PFSK-1 (cell line): ENCODE results near the gene GBF1.

Experiments used
- FOXP2 ChIP-seq: optimal IDR thresholded peaks from 2 replicates; pipeline ENCODE3; 2011; ENCODE audit warnings: borderline replicate concordance, control low read depth, inconsistent platforms; ENCODE audit not compliant: insufficient read depth; ENCODE audit errors: extremely low read length, extremely low read depth
- POLR2AphosphoS5 ChIP-seq: IDR thresholded peaks from 2 replicates; pipeline ENCODE4 v1.6.1; 2012; ENCODE audit warnings: low read depth, mild to moderate bottlenecking, control low read depth, low read length, moderate library complexity
- REST ChIP-seq, 2 experiments: IDR thresholded peaks; 2 replicates each; pipeline versions ENCODE4 v1.6.1 to v1.8.0; 2011 to 2012; ENCODE audit warnings: low read depth in 2 of 2, low read length in 2 of 2, control low read depth in 1 of 2, inconsistent platforms in 1 of 2, mild to moderate bottlenecking in 1 of 2, moderate library complexity in 1 of 2; ENCODE audit not compliant: insufficient read depth in 1 of 2
- SIN3A ChIP-seq: IDR thresholded peaks from 2 replicates; pipeline ENCODE4 v1.6.1; 2012; ENCODE audit warnings: mild to moderate bottlenecking, low read length, moderate library complexity, borderline replicate concordance; ENCODE audit not compliant: insufficient read depth
- TAF1 ChIP-seq: IDR thresholded peaks from 2 replicates; pipeline ENCODE4 v1.6.1; 2012; ENCODE audit warnings: low read length, control low read depth, borderline replicate concordance; ENCODE audit not compliant: insufficient read depth

The GBF1 gene

GRCh38 chr10:102403115-102403514 lies 157.8 kb downstream of the GBF1 start:
- TF ChIP-seq TAF1, result no peak
- TF ChIP-seq REST (IDR thresholded peaks at IDR 0.05; ENCODE audit: insufficient read depth in 1 of 2, low read depth in 2 of 2, low read length in 2 of 2), result no peak
- TF ChIP-seq SIN3A, result no peak
- TF ChIP-seq FOXP2, result no peak
- TF ChIP-seq POLR2AphosphoS5, result no peak

- no peak for TF ChIP-seq POLR2AphosphoS5
- no peak for TF ChIP-seq SIN3A
- no peak for TF ChIP-seq REST (IDR thresholded peaks at IDR 0.05; ENCODE audit: insufficient read depth in 1 of 2, low read depth in 2 of 2, low read length in 2 of 2)
- no peak for TF ChIP-seq TAF1
- TF ChIP-seq FOXP2, result no peak
These were observed 159.2 kb downstream of the GBF1 start for GRCh38 chr10:102404361-102405107.

- TF ChIP-seq FOXP2, result no peak
- TF ChIP-seq POLR2AphosphoS5, result no peak
- TF ChIP-seq TAF1, result no peak
- no peak for TF ChIP-seq REST (IDR thresholded peaks at IDR 0.05; ENCODE audit: insufficient read depth in 1 of 2, low read depth in 2 of 2, low read length in 2 of 2)
These were observed 159.8 kb downstream of the GBF1 start for GRCh38 chr10:102405108-102405571.

- no peak for TF ChIP-seq FOXP2
- TF ChIP-seq SIN3A, result no peak
- no peak for TF ChIP-seq POLR2AphosphoS5
- no peak for TF ChIP-seq REST (IDR thresholded peaks at IDR 0.05; ENCODE audit: insufficient read depth in 1 of 2, low read depth in 2 of 2, low read length in 2 of 2)
- no peak for TF ChIP-seq TAF1
These were observed 160.3 kb downstream of the GBF1 start for GRCh38 chr10:102405632-102406031.
